SK-N-SH (cell line): Measurements from ENCODE around the gene IL10RA. TPM values are rescaled to one million over a fixed set of nuclear protein-coding genes. Genes with fewer than 3 reads are reported as not detected.

ENCODE experiments used
- CTCF ChIA-PET: fragments of 300-600, 350-600 bp; formaldehyde crosslinking; extraction: SDS; loops from one replicate; lab custom pipeline; 2021; lab: Yijun Ruan, JAX
- POLR2A ChIA-PET: fragments of 350-600 bp; sonication (Branson Sonifier 250); formaldehyde crosslinking; extraction: SDS; loops from one replicate; lab custom pipeline; 2020; ENCODE audit warnings: antibody characterized with exemption, inconsistent platforms; lab: Yijun Ruan, JAX
- DNase-seq: peaks from one replicate; pipeline ENCODE4 v3.0.0; 2012
- H2AFZ ChIP-seq: fragments of 200-600 bp; sonication (generic); 2 replicates; pipeline ENCODE4 v1.8.1; 2016; ENCODE audit warnings: antibody characterized with exemption, mild to moderate bottlenecking, low read depth
- H3F3A ChIP-seq: fragments of 200-600 bp; sonication (generic); replicated peaks from 2 replicates; pipeline ENCODE3; 2016; ENCODE audit warnings: antibody characterized with exemption, mild to moderate bottlenecking; ENCODE audit not compliant: insufficient read depth
- H3K27ac ChIP-seq, 2 experiments: fragments of 200-500 bp in 1 of 2; fragments of 200-600 bp in 1 of 2; sonication (Bioruptor generic) in 1 of 2; sonication (generic), shearing (Covaris generic) in 1 of 2; 2 replicates each; pipeline versions ENCODE4 v1.5.1 to v1.6.1; 2014 to 2016; ENCODE audit warnings: low read depth in 2 of 2, inconsistent platforms in 1 of 2, low read length in 1 of 2, mild to moderate bottlenecking in 1 of 2, mixed read lengths in 1 of 2
- H3K27me3 ChIP-seq: fragments of 200-600 bp; sonication (generic), shearing (Covaris generic); 2 replicates; pipeline ENCODE4 v1.6.1; 2016; ENCODE audit warnings: mixed run types; ENCODE audit not compliant: insufficient read depth
- H3K36me3 ChIP-seq, 2 experiments: fragments of 200-500 bp in 1 of 2; fragments of 200-600 bp in 1 of 2; sonication (Bioruptor generic) in 1 of 2; sonication (generic) in 1 of 2; replicated peaks in 1 of 2; 2 replicates each; pipeline versions ENCODE3 to v1.5.1; 2014 to 2016; ENCODE audit warnings: low read length in 1 of 2, mild to moderate bottlenecking in 1 of 2; ENCODE audit not compliant: insufficient read depth in 2 of 2, control insufficient read depth in 1 of 2
- H3K4me1 ChIP-seq, 2 experiments: fragments of 200-500 bp in 1 of 2; fragments of 200-600 bp in 1 of 2; sonication (Bioruptor generic) in 1 of 2; sonication (generic), shearing (Covaris generic) in 1 of 2; 2 replicates each; pipeline versions ENCODE4 v1.5.1 to v1.6.1; 2014 to 2016; ENCODE audit warnings: low read depth in 1 of 2, low read length in 1 of 2, mixed run types in 1 of 2; ENCODE audit not compliant: insufficient read depth in 2 of 2, control insufficient read depth in 1 of 2
- H3K4me2 ChIP-seq: fragments of 200-600 bp; sonication (generic), shearing (Covaris generic); 2 replicates; pipeline ENCODE4 v1.6.1; 2017; ENCODE audit warnings: mixed run types
- H3K4me3 ChIP-seq, 2 experiments: fragments of 200-500 bp in 1 of 2; fragments of 200-600 bp in 1 of 2; sonication (Bioruptor generic) in 1 of 2; sonication (generic), shearing (Covaris generic) in 1 of 2; 2 replicates each; pipeline versions ENCODE4 v1.5.1 to v1.8.1; 2014 to 2016; ENCODE audit warnings: low read depth in 2 of 2, inconsistent platforms in 1 of 2, low read length in 1 of 2, mild to moderate bottlenecking in 1 of 2, mixed read lengths in 1 of 2, moderate library complexity in 1 of 2
- H3K79me2 ChIP-seq: fragments of 200-600 bp; sonication (generic); 2 replicates; pipeline ENCODE4 v1.8.1; 2017; ENCODE audit warnings: mild to moderate bottlenecking; ENCODE audit not compliant: insufficient read depth
- H3K9ac ChIP-seq: fragments of 200-600 bp; sonication (generic); 2 replicates; pipeline ENCODE4 v1.6.1; 2017; ENCODE audit warnings: mixed run types
- H3K9me2 ChIP-seq: fragments of 200-600 bp; sonication (generic); 2 replicates; pipeline ENCODE4 v1.6.1; 2017; ENCODE audit warnings: mixed run types
- H3K9me3 ChIP-seq: fragments of 200-600 bp; sonication (generic); 2 replicates; pipeline ENCODE4 v1.6.1; 2017; ENCODE audit warnings: mixed run types, mild to moderate bottlenecking, moderate library complexity
- H4K20me1 ChIP-seq: fragments of 200-600 bp; sonication (generic); 2 replicates; pipeline ENCODE4 v1.6.1; 2017; ENCODE audit warnings: mild to moderate bottlenecking, mixed run types; ENCODE audit not compliant: insufficient read depth
- EZH2phosphoT487 ChIP-seq: fragments of 200-600 bp; sonication (generic); IDR thresholded peaks from 2 replicates; pipeline ENCODE4 v1.6.1; 2017; ENCODE audit warnings: low read depth, mixed run types, mild to moderate bottlenecking, antibody characterized with exemption, moderate library complexity, borderline replicate concordance
- FOSL2 ChIP-seq: IDR thresholded peaks from 2 replicates; pipeline ENCODE4 v1.4.0; 2012; ENCODE audit warnings: low read depth, mild to moderate bottlenecking, moderate library complexity, borderline replicate concordance
- FOXJ3 ChIP-seq: sonication (generic); formaldehyde crosslinking; IDR thresholded peaks from 2 replicates; pipeline ENCODE4 v1.5.1; 2020; ENCODE audit warnings: mild to moderate bottlenecking, missing genetic modification reagents
- GATA2 ChIP-seq: sonication (generic); formaldehyde crosslinking; IDR thresholded peaks from 2 replicates; pipeline ENCODE4 v1.5.0; 2020; ENCODE audit warnings: mild to moderate bottlenecking, missing genetic modification reagents
- MEF2A ChIP-seq: IDR thresholded peaks from 2 replicates; pipeline ENCODE4 v1.4.0; 2012; ENCODE audit warnings: low read depth, borderline replicate concordance
- NFIC ChIP-seq: IDR thresholded peaks from 2 replicates; pipeline ENCODE4 v1.4.0; 2012; ENCODE audit warnings: borderline replicate concordance
- NRF1 ChIP-seq: IDR thresholded peaks from 2 replicates; pipeline ENCODE4 v1.6.1; 2012; ENCODE audit warnings: low read depth, mild to moderate bottlenecking, low read length
- RAD21 ChIP-seq: IDR thresholded peaks from 2 replicates; pipeline ENCODE4 v1.6.1; 2012; ENCODE audit warnings: mild to moderate bottlenecking, low read length
- RCOR1 ChIP-seq: fragments of 150-350 bp; IDR thresholded peaks from 2 replicates; pipeline ENCODE4 v1.6.1; 2017; ENCODE audit warnings: antibody characterized with exemption, low read length
- REST ChIP-seq: IDR thresholded peaks from 2 replicates; pipeline ENCODE4 v1.6.1; 2012; ENCODE audit warnings: mild to moderate bottlenecking, low read depth, low read length, moderate library complexity
- RFX5 ChIP-seq: IDR thresholded peaks from 2 replicates; pipeline ENCODE4 v1.6.1; 2012; ENCODE audit warnings: mild to moderate bottlenecking, improper control_type of control experiment, low read length
- RXRA ChIP-seq: IDR thresholded peaks from 2 replicates; pipeline ENCODE4 v1.4.0; 2012; ENCODE audit warnings: low read depth, mild to moderate bottlenecking, borderline replicate concordance
- SIN3A ChIP-seq: IDR thresholded peaks from 2 replicates; pipeline ENCODE4 v1.6.1; 2012; ENCODE audit warnings: low read depth, mild to moderate bottlenecking, low read length, moderate library complexity, borderline replicate concordance
- SMC3 ChIP-seq: IDR thresholded peaks from 2 replicates; pipeline ENCODE4 v1.6.1; 2012; ENCODE audit warnings: low read depth, low read length, improper control_type of control experiment
- TAF1 ChIP-seq: IDR thresholded peaks from 2 replicates; pipeline ENCODE4 v1.6.1; 2012; ENCODE audit warnings: low read depth, mild to moderate bottlenecking, low read length, moderate library complexity, borderline replicate concordance
- TCF12 ChIP-seq: IDR thresholded peaks from 2 replicates; pipeline ENCODE4 v1.4.0; 2012
- YY1 ChIP-seq: IDR thresholded peaks from 2 replicates; pipeline ENCODE4 v1.4.0; 2012; ENCODE audit warnings: low read depth, mild to moderate bottlenecking
- WGBS: methylation state at CpG from one replicate; pipeline ENCODE4 v1.1.6; 2017; ENCODE audit warnings: low lambda C conversion rate; 5-methylcytosine and 5-hydroxymethylcytosine counted together
- polyA plus RNA-seq, 3 experiments: library from polyadenylated mRNA; depleted of rRNA; stranded (reverse); fragments of >200 nt; gene quantifications; 2 replicates each; pipeline ENCODE4 v1.2.3, GENCODE V29; 2012
- TF ChIP-seq, protein P1 (sequence below): fragments of 150-350 bp; IDR thresholded peaks from 2 replicates; pipeline ENCODE4 v1.6.1; 2017; ENCODE audit warnings: antibody characterized with exemption, low read length, low read depth, borderline replicate concordance
- TF ChIP-seq, protein P2 (sequence below): IDR thresholded peaks from 2 replicates; pipeline ENCODE4 v1.4.0; 2012; ENCODE audit warnings: low read depth, borderline replicate concordance
- TF ChIP-seq, protein P3 (sequence below): IDR thresholded peaks from 2 replicates; pipeline ENCODE4; 2012
- TF ChIP-seq, protein P4 (sequence below): IDR thresholded peaks from 2 replicates; pipeline ENCODE4 v1.4.0; 2012; ENCODE audit warnings: low read depth

Gene IL10RA
- polyA plus RNA-seq, 1 of the 3 experiments (the other 2 are of a cell fraction) = not detected

GRCh38 chr11:117993988-117994745 lies 8.0 kb downstream of the IL10RA start:
- POLR2A ChIA-PET = interaction anchor here (0.5 kb wide), 1 partner anchor 55 kb away, joined by 3 read pairs; no protein-coding TSS in a partner anchor
- no peaks in the 10 kb centered on the region for H3K4me1 ChIP-seq
- no peaks in the 10 kb centered on the region for H3F3A ChIP-seq
- H3K9ac ChIP-seq = no peak overlapping the region
- 40% methylated on average over 6 of the region's 9 CpGs for WGBS
- CTCF ChIA-PET = interaction anchor here (0.9 to 2.2 kb wide), 4 partner anchors 56 to 615 kb away, joined by 3 to 6 read pairs (median 3); no protein-coding TSS in a partner anchor
- H4K20me1 ChIP-seq = no peaks in the 10 kb centered on the region
- no peaks in the 10 kb centered on the region for H3K27me3 ChIP-seq
- H3K36me3 ChIP-seq = no peaks in the 10 kb centered on the region
- no peak for DNase-seq
- no peak overlapping the region for H3K27ac ChIP-seq
- H3K4me3 ChIP-seq = no peak overlapping the region
- H2AFZ ChIP-seq = no peak overlapping the region
- TF ChIP-seq TCF12 (no peak), RCOR1 (no peak), NRF1 (no peak), MEF2A (no peak), RAD21 (no peak), RFX5 (no peak), SMC3 (no peak), GATA2 (CRISPR knock-in tag) (no peak)
- TF ChIP-seq, protein P1, sequence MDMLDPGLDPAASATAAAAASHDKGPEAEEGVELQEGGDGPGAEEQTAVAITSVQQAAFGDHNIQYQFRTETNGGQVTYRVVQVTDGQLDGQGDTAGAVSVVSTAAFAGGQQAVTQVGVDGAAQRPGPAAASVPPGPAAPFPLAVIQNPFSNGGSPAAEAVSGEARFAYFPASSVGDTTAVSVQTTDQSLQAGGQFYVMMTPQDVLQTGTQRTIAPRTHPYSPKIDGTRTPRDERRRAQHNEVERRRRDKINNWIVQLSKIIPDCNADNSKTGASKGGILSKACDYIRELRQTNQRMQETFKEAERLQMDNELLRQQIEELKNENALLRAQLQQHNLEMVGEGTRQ = no peak
- TF ChIP-seq, protein P2, sequence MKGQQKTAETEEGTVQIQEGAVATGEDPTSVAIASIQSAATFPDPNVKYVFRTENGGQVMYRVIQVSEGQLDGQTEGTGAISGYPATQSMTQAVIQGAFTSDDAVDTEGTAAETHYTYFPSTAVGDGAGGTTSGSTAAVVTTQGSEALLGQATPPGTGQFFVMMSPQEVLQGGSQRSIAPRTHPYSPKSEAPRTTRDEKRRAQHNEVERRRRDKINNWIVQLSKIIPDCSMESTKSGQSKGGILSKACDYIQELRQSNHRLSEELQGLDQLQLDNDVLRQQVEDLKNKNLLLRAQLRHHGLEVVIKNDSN = no peak
- TF ChIP-seq, protein P3, sequence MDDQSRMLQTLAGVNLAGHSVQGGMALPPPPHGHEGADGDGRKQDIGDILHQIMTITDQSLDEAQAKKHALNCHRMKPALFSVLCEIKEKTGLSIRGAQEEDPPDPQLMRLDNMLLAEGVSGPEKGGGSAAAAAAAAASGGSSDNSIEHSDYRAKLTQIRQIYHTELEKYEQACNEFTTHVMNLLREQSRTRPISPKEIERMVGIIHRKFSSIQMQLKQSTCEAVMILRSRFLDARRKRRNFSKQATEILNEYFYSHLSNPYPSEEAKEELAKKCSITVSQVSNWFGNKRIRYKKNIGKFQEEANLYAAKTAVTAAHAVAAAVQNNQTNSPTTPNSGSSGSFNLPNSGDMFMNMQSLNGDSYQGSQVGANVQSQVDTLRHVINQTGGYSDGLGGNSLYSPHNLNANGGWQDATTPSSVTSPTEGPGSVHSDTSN = no peak
- H3K79me2 ChIP-seq = no peaks in the 10 kb centered on the region
- H3K4me2 ChIP-seq = no peak overlapping the region
- no peaks in the 10 kb centered on the region for H3K9me3 ChIP-seq
- no peaks in the 10 kb centered on the region for H3K9me2 ChIP-seq

GRCh38 chr11:117995472-117995871 lies 9.3 kb downstream of the IL10RA start:
- ChIA-PET POLR2A (no interaction called here), CTCF (interaction anchor here (1.3 kb wide), 1 partner anchor 616 kb away, joined by 3 read pairs; no protein-coding TSS in a partner anchor)
- WGBS = 61% methylated on average over 11 of the region's 11 CpGs
- H3K4me3 ChIP-seq = no peak overlapping the region
- no peak overlapping the region for H3K27ac ChIP-seq
- H3K4me1 ChIP-seq = no peaks in the 10 kb centered on the region
- no peak overlapping the region for H3K4me2 ChIP-seq
- no peak overlapping the region for H3K9ac ChIP-seq
- DNase-seq = no peak
- no peaks in the 10 kb centered on the region for H3K36me3 ChIP-seq
- H4K20me1 ChIP-seq = no peaks in the 10 kb centered on the region
- H3K79me2 ChIP-seq = no peaks in the 10 kb centered on the region
- no peaks in the 10 kb centered on the region for H3K9me2 ChIP-seq
- H3K9me3 ChIP-seq = no peaks in the 10 kb centered on the region
- H2AFZ ChIP-seq = no peak overlapping the region
- no peaks in the 10 kb centered on the region for H3K27me3 ChIP-seq
- no peaks in the 10 kb centered on the region for H3F3A ChIP-seq
- TF ChIP-seq EZH2phosphoT487 = no peak
- TF ChIP-seq TAF1 = no peak
- TF ChIP-seq GATA2 (CRISPR knock-in tag) = no peak
- TF ChIP-seq FOSL2 = no peak
- TF ChIP-seq YY1 = no peak
- TF ChIP-seq, protein P4, sequence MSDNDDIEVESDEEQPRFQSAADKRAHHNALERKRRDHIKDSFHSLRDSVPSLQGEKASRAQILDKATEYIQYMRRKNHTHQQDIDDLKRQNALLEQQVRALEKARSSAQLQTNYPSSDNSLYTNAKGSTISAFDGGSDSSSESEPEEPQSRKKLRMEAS = no peak
- no peak for TF ChIP-seq RXRA
- no peak for TF ChIP-seq SIN3A
- no peak for TF ChIP-seq REST
- TF ChIP-seq TCF12 = no peak
- no peak for TF ChIP-seq NFIC
- no peak for TF ChIP-seq FOXJ3 (CRISPR knock-in tag)
